Measurements from ENCODE around the gene GRID2. TPM values are rescaled to one million over a fixed set of nuclear protein-coding genes. Genes with fewer than 3 reads are reported as not detected.

Gene GRID2
- polyA plus RNA-seq, 1 donor (not counting 4 experiments of a cell fraction or from before 2014, with no cell fraction given) = not detected

DNA sequence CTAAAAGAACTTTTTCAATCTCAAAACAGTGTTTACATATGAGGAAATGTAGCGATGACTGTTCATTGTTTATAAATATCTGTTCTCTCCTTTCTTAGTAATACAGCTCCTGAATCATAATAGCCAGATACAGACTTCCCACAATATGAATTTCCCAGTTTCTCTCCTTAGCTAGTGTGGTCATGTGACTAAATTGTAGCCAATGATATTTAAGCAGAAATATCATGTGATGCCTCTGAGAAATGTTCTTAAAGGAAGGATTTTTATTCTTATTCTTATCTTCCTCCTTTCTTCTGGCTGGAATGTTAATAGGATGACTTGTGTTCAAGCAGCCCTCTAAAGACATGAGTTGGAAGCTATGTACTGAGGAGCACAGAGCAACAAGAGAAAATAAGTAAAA lies 1141.1 kb downstream of the GRID2 start:
- H2AFZ ChIP-seq (ENCODE audit: control insufficient read depth, low read length) = no peak overlapping the region

GRCh38 chr4:93446038-93446437 lies 1142.3 kb downstream of the GRID2 start:
- H3K9me3 ChIP-seq (ENCODE audit: control insufficient read depth, low read depth, low read length) = no peaks in the 10 kb centered on the region
- H2AFZ ChIP-seq (ENCODE audit: control insufficient read depth, low read length) = no peak overlapping the region
- no peaks in the 10 kb centered on the region for H3K4me1 ChIP-seq (ENCODE audit: control insufficient read depth, extremely low read depth, insufficient read depth, low read length)
- no peaks in the 10 kb centered on the region for H3K36me3 ChIP-seq (ENCODE audit: control insufficient read depth in 2 of 2, extremely low read depth in 1 of 2, insufficient read depth in 2 of 2, low read length in 2 of 2)
- H3K27me3 ChIP-seq (ENCODE audit: control insufficient read depth, extremely low read depth, insufficient read depth, low read length) = no peaks in the 10 kb centered on the region
- no peaks in the 10 kb centered on the region for H3K9me1 ChIP-seq (ENCODE audit: control insufficient read depth, extremely low read depth, insufficient read depth, low read length)
- dilution Hi-C loops (cut with MboI; ENCODE audit: extremely low pct_ligation_motif_present, low sequenced_read_pairs) = no loop called here
- no peak overlapping the region for H3K4me3 ChIP-seq (ENCODE audit: control insufficient read depth in 2 of 3, extremely low read depth in 1 of 3, insufficient read depth in 2 of 3, low read depth in 1 of 3, low read length in 3 of 3)
- H3K4me2 ChIP-seq (ENCODE audit: control insufficient read depth, extremely low read depth, insufficient read depth, low read depth, low read length) = no peak overlapping the region
- no peak overlapping the region for H3K9ac ChIP-seq (ENCODE audit: control insufficient read depth, extremely low read depth, insufficient read depth, low read length)
- no peak overlapping the region for H3K27ac ChIP-seq (ENCODE audit: control insufficient read depth, insufficient read depth, low read length)
- H3K79me2 ChIP-seq (ENCODE audit: control insufficient read depth, insufficient read depth, low read length) = no peaks in the 10 kb centered on the region
- no peak for TF ChIP-seq EZH2 (IDR thresholded peaks at IDR 0.05; ENCODE audit: low read length)
- TF ChIP-seq CTCF (optimal IDR thresholded peaks at IDR 0.05 in 1 of 3, IDR thresholded peaks at IDR 0.05 in 1 of 3, conservative IDR thresholded peaks at IDR 0.05 in 1 of 3; ENCODE audit: extremely low read depth in 1 of 3, insufficient read depth in 2 of 3, low read length in 3 of 3) = no peak
- no peak for DNase-seq (ENCODE audit: low read depth, low spot score)
- no peaks in the 10 kb centered on the region for H4K20me1 ChIP-seq (ENCODE audit: control insufficient read depth, extremely low read depth, insufficient read depth, low read length)
- FAIRE-seq = peak; percentile 29

More for the DNA sequence above, 1141.1 kb downstream of the GRID2 start:
- Histone ChIP-seq H3K4me1 (ENCODE audit: control insufficient read depth, extremely low read depth, insufficient read depth, low read length) (no peaks in the 10 kb centered on the region), H3K4me3 (ENCODE audit: control insufficient read depth in 2 of 3, extremely low read depth in 1 of 3, insufficient read depth in 2 of 3, low read depth in 1 of 3, low read length in 3 of 3) (no peak overlapping the region), H3K36me3 (ENCODE audit: control insufficient read depth in 2 of 2, extremely low read depth in 1 of 2, insufficient read depth in 2 of 2, low read length in 2 of 2) (no peaks in the 10 kb centered on the region), H3K27me3 (ENCODE audit: control insufficient read depth, extremely low read depth, insufficient read depth, low read length) (no peaks in the 10 kb centered on the region), H3K9me3 (ENCODE audit: control insufficient read depth, low read depth, low read length) (no peaks in the 10 kb centered on the region), H4K20me1 (ENCODE audit: control insufficient read depth, extremely low read depth, insufficient read depth, low read length) (no peaks in the 10 kb centered on the region), H3K9ac (ENCODE audit: control insufficient read depth, extremely low read depth, insufficient read depth, low read length) (no peak overlapping the region), H3K27ac (ENCODE audit: control insufficient read depth, insufficient read depth, low read length) (no peak overlapping the region), H3K79me2 (ENCODE audit: control insufficient read depth, insufficient read depth, low read length) (no peaks in the 10 kb centered on the region), H3K9me1 (ENCODE audit: control insufficient read depth, extremely low read depth, insufficient read depth, low read length) (no peaks in the 10 kb centered on the region), H3K4me2 (ENCODE audit: control insufficient read depth, extremely low read depth, insufficient read depth, low read depth, low read length) (no peak overlapping the region)
- FAIRE-seq (no peak), DNase-seq (ENCODE audit: low read depth, low spot score) (no peak)
- dilution Hi-C loops (cut with MboI; ENCODE audit: extremely low pct_ligation_motif_present, low sequenced_read_pairs) = no loop called here
- TF ChIP-seq EZH2 (IDR thresholded peaks at IDR 0.05; ENCODE audit: low read length) (no peak), CTCF (optimal IDR thresholded peaks at IDR 0.05 in 1 of 3, IDR thresholded peaks at IDR 0.05 in 1 of 3, conservative IDR thresholded peaks at IDR 0.05 in 1 of 3; ENCODE audit: extremely low read depth in 1 of 3, insufficient read depth in 2 of 3, low read length in 3 of 3) (no peak)
